Karpas-422 (cell line): ENCODE data around the gene OSBP2. TPM values are rescaled to one million over a fixed set of nuclear protein-coding genes. Genes with fewer than 3 reads are reported as not detected.

ENCODE experiments used
- DNase-seq: peaks from one replicate; pipeline ENCODE4 v3.0.0-alpha.2; 2015
- H2AFZ ChIP-seq: fragments of 200-600 bp; sonication (generic); 2 replicates; pipeline ENCODE4 v1.6.1; 2014; ENCODE audit warnings: antibody characterized with exemption, low read length, mixed read lengths
- H3K27ac ChIP-seq: fragments of 200-600 bp; sonication (generic); 2 replicates; pipeline ENCODE4 v1.5.1; 2014; ENCODE audit warnings: mild to moderate bottlenecking, low read length, moderate library complexity
- H3K27me3 ChIP-seq: fragments of 200-600 bp; sonication (generic); 2 replicates; pipeline ENCODE4 v1.6.1; 2014; ENCODE audit warnings: low read length, mixed read lengths
- H3K36me3 ChIP-seq: fragments of 200-600 bp; sonication (generic); 2 replicates; pipeline ENCODE4 v1.6.1; 2014; ENCODE audit warnings: low read length, mixed read lengths; ENCODE audit not compliant: insufficient read depth
- H3K4me1 ChIP-seq: fragments of 200-600 bp; sonication (generic); 2 replicates; pipeline ENCODE4 v1.6.1; 2014; ENCODE audit warnings: mild to moderate bottlenecking, low read length, mixed read lengths
- H3K4me2 ChIP-seq: fragments of 200-600 bp; sonication (generic); 2 replicates; pipeline ENCODE4 v1.6.1; 2014; ENCODE audit warnings: low read length, low read depth, mild to moderate bottlenecking; ENCODE audit not compliant: poor library complexity, severe bottlenecking
- H3K4me3 ChIP-seq: fragments of 200-600 bp; sonication (generic); 2 replicates; pipeline ENCODE4 v1.5.1; 2014; ENCODE audit warnings: mild to moderate bottlenecking, antibody characterized with exemption, low read length, mixed read lengths
- H3K79me2 ChIP-seq: fragments of 200-600 bp; sonication (generic); 2 replicates; pipeline ENCODE4 v1.6.1; 2014; ENCODE audit warnings: mild to moderate bottlenecking, low read length, mixed read lengths
- H3K9ac ChIP-seq: fragments of 200-600 bp; sonication (generic); 2 replicates; pipeline ENCODE4 v1.6.0; 2014; ENCODE audit warnings: low read length
- H3K9me2 ChIP-seq: fragments of 200-600 bp; sonication (generic), shearing (Covaris generic); replicated peaks from 2 replicates; pipeline ENCODE4 v1.6.0; 2014; ENCODE audit warnings: mild to moderate bottlenecking, low read length, moderate library complexity; ENCODE audit not compliant: insufficient read depth
- H3K9me3 ChIP-seq: fragments of 300-700, 200-600 bp; sonication (generic); 2 replicates; pipeline ENCODE4 v1.6.1; 2014; ENCODE audit warnings: low read length, mixed read lengths
- H4K20me1 ChIP-seq: fragments of 200-600 bp; sonication (generic); 2 replicates; pipeline ENCODE4 v1.6.1; 2014; ENCODE audit warnings: mild to moderate bottlenecking, antibody characterized with exemption, low read length, low read depth; ENCODE audit not compliant: insufficient read depth
- total RNA-seq: library from RNA; depleted of rRNA; stranded (reverse); fragments of >200 nt; shearing (Covaris generic); gene quantifications from 2 replicates; pipeline ENCODE4 v1.2.3, GENCODE V29; 2014; ENCODE audit warnings: low replicate concordance

OSBP2 gene
- total RNA-seq, 1 experiment from 2014 or later: 0.07 TPM

DNA sequence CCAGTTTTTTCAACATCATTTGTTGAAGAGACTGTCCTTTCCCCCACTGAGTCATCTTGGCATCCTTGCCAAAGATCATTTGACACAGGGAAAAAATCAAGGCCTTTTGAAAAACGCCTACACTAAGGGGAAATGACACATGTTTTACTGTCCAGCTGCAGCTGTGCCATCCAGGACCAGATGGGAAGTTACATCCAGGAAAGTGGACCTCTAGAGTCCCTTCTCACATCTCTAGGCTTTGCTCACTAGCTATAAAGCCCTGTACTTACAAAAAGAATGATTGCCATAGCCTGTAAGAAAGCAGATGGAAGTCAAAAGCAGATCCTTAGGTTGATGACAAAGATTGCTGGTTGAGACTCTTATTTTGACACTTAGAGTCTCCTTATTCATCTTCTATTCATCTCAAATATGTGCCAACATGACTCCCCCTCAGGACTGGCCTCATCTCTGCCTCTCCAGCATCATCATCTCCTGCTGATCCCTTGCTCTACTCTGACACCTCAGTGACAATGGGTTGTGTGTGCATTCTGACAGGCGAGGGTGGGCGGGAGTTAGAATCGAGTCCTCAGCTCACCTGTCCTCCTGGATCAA lies 22.8 kb downstream of the OSBP2 start:
- Histone ChIP-seq H3K9me3 (no peaks in the 10 kb centered on the region), H2AFZ (no peak overlapping the region), H3K4me1 (no peaks in the 10 kb centered on the region), H3K4me2 (no peak overlapping the region), H3K79me2 (no peaks in the 10 kb centered on the region), H3K36me3 (no peaks in the 10 kb centered on the region), H3K27ac (no peak overlapping the region), H4K20me1 (no peaks in the 10 kb centered on the region), H3K9me2 (no peaks in the 10 kb centered on the region), H3K4me3 (no peak overlapping the region), H3K27me3 (no peaks in the 10 kb centered on the region), H3K9ac (no peak overlapping the region)
- DNase-seq: no peak

DNA sequence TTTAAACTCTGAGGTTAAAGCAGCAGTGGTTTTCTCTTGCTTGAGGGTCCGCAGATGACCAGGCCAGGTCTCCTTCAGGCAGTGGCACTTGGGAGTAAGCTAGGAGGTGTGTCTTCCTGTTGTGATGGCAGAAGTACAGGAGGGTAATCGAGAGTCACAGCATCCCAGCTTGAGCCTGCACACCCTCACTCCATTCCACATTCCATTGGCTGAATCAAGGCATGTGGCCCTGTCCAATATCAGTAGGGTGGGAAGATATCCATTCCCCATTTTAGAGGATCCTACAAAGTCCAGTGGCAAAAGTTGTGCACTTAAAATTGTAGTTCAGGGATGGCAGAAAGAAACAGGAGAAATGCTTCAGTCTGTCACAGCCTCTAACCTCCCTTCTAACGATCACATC lies 23.3 kb downstream of the OSBP2 start:
- Histone ChIP-seq H3K4me1 (no peaks in the 10 kb centered on the region), H3K9ac (no peak overlapping the region), H3K79me2 (no peaks in the 10 kb centered on the region), H3K27me3 (no peaks in the 10 kb centered on the region), H3K4me2 (no peak overlapping the region), H4K20me1 (no peaks in the 10 kb centered on the region), H3K36me3 (no peaks in the 10 kb centered on the region), H3K9me3 (no peaks in the 10 kb centered on the region), H3K27ac (no peak overlapping the region), H2AFZ (no peak overlapping the region), H3K4me3 (no peak overlapping the region), H3K9me2 (no peaks in the 10 kb centered on the region)
- no peak for DNase-seq

DNA sequence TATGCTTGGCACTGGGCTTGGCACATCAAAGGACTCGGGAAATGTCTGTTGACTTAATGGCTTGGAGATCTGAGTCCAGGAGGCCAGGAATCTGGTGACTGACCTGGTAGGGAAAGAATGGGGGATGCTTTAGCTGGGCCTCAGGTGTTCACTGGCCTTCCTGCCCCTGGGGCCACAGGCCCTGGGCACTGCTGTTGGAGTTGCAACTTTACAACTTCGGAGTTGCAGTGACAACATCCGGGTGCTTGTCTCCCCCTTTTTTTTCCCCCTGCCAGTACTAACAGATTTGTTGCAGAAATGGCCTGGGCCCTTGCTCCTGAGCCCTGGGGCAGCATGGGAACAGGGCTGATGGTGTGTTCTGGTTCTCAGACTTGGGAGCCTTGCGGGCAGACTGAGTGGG lies 23.8 kb downstream of the OSBP2 start:
- no peak overlapping the region for H3K4me2 ChIP-seq
- H2AFZ ChIP-seq: no peak overlapping the region
- no peaks in the 10 kb centered on the region for H3K79me2 ChIP-seq
- no peak for DNase-seq
- no peaks in the 10 kb centered on the region for H3K9me3 ChIP-seq
- H3K27ac ChIP-seq: no peak overlapping the region
- H3K27me3 ChIP-seq: no peaks in the 10 kb centered on the region
- H3K4me1 ChIP-seq: no peaks in the 10 kb centered on the region
- no peaks in the 10 kb centered on the region for H4K20me1 ChIP-seq
- no peak overlapping the region for H3K4me3 ChIP-seq
- H3K36me3 ChIP-seq: no peaks in the 10 kb centered on the region
- H3K9ac ChIP-seq: no peak overlapping the region
- no peaks in the 10 kb centered on the region for H3K9me2 ChIP-seq

DNA sequence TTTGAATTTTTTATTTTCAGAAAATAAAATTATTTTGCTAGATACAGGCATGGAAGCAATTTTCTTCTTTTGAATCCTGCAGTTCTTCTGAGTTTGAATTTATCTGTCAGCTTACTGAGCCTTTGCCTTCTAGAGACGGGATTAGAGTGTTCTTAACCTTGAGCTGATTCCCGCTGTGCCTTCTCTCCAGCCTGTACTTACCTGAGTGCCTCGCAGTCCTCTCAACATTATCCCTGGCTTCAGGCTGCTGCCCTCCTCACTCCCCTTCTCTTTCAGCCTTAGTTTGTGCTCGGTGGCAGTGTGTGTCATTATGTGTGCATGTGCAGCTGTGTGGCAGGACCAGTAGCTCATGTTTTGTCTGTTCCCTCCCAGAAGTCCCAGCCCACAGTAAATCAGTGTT lies 24.3 kb downstream of the OSBP2 start:
- Histone ChIP-seq H3K9me2 (no peaks in the 10 kb centered on the region), H3K79me2 (no peaks in the 10 kb centered on the region), H3K27me3 (no peaks in the 10 kb centered on the region), H3K9ac (no peak overlapping the region), H3K4me2 (no peak overlapping the region), H3K4me1 (no peaks in the 10 kb centered on the region), H3K4me3 (no peak overlapping the region), H3K36me3 (no peaks in the 10 kb centered on the region), H4K20me1 (no peaks in the 10 kb centered on the region), H2AFZ (no peak overlapping the region), H3K27ac (no peak overlapping the region), H3K9me3 (no peaks in the 10 kb centered on the region)
- no peak for DNase-seq

- no peak overlapping the region for H3K4me2 ChIP-seq
- no peaks in the 10 kb centered on the region for H3K9me2 ChIP-seq
- H3K4me1 ChIP-seq: no peaks in the 10 kb centered on the region
- no peak overlapping the region for H3K27ac ChIP-seq
- no peaks in the 10 kb centered on the region for H3K36me3 ChIP-seq
- H3K27me3 ChIP-seq: no peaks in the 10 kb centered on the region
- H4K20me1 ChIP-seq: no peaks in the 10 kb centered on the region
- no peak overlapping the region for H3K9ac ChIP-seq
- no peaks in the 10 kb centered on the region for H3K9me3 ChIP-seq
- H3K79me2 ChIP-seq: no peaks in the 10 kb centered on the region
- no peak for DNase-seq
- no peak overlapping the region for H3K4me3 ChIP-seq
- H2AFZ ChIP-seq: no peak overlapping the region
Measured at GRCh38 chr22:30720263-30720837, 25.7 kb downstream of the OSBP2 start.

DNA sequence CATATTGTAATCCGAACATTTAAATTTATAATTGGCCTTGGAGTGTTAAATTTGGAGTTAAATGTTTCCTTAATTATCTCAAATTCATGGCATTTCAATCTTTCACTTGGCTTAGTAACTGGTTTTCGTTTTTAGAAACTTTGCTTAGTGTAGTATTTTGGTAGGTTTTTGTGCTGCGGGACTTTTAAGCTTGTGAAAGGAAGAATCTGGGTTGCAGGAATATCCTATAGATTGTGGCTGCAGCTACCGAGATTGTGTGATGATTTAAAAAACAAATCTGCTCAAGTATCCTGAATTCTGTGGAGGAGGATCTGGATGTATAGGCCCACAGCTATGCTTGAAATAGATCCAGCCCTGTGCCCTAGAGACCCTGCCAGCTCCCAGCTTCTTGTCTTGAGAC lies 27.1 kb downstream of the OSBP2 start:
- H4K20me1 ChIP-seq: no peaks in the 10 kb centered on the region
- no peaks in the 10 kb centered on the region for H3K36me3 ChIP-seq
- H3K9me3 ChIP-seq: no peaks in the 10 kb centered on the region
- no peak overlapping the region for H3K4me2 ChIP-seq
- DNase-seq: no peak
- H3K79me2 ChIP-seq: no peaks in the 10 kb centered on the region
- no peaks in the 10 kb centered on the region for H3K9me2 ChIP-seq
- no peak overlapping the region for H3K9ac ChIP-seq
- H3K4me1 ChIP-seq: no peaks in the 10 kb centered on the region
- H3K4me3 ChIP-seq: no peak overlapping the region
- H2AFZ ChIP-seq: no peak overlapping the region
- no peak overlapping the region for H3K27ac ChIP-seq
- H3K27me3 ChIP-seq: no peaks in the 10 kb centered on the region

DNA sequence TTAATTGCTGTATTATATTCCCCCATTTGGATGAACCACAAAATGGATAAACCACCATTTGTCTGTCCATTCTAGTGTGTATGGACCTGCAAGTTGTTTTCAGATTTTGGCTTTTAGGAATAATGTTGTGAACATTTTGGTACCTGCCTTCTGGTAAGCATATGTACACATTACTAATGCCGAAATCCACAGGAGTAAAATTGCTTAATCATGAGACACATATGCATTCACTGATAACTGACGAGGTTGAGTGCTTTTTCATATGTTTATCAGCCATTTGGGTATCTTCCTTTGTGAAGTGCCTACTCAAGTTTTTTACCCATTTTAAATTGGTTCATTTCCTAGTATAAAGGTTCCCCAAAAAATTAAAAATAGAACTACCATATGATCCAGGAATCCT lies 34.2 kb downstream of the OSBP2 start:
- H4K20me1 ChIP-seq: no peaks in the 10 kb centered on the region
- no peaks in the 10 kb centered on the region for H3K9me2 ChIP-seq
- H3K4me1 ChIP-seq: peaks cover 3% of the 10 kb centered on the region; the same call in 1 of the 2 replicates
- H3K4me2 ChIP-seq: no peak overlapping the region
- no peaks in the 10 kb centered on the region for H3K9me3 ChIP-seq
- DNase-seq: no peak
- no peaks in the 10 kb centered on the region for H3K36me3 ChIP-seq
- H3K27me3 ChIP-seq: no peaks in the 10 kb centered on the region
- no peaks in the 10 kb centered on the region for H3K79me2 ChIP-seq
- H3K27ac ChIP-seq: no peak overlapping the region
- H2AFZ ChIP-seq: no peak overlapping the region
- H3K4me3 ChIP-seq: no peak overlapping the region
- H3K9ac ChIP-seq: no peak overlapping the region

- Histone ChIP-seq H3K27ac (no peak overlapping the region), H3K4me3 (no peak overlapping the region), H3K9me3 (no peaks in the 10 kb centered on the region), H3K4me1 (peaks cover 3% of the 10 kb centered on the region; the same call in 1 of the 2 replicates), H3K4me2 (no peak overlapping the region), H3K27me3 (no peaks in the 10 kb centered on the region), H3K36me3 (no peaks in the 10 kb centered on the region), H2AFZ (no peak overlapping the region), H3K9me2 (no peaks in the 10 kb centered on the region), H4K20me1 (no peaks in the 10 kb centered on the region), H3K9ac (no peak overlapping the region), H3K79me2 (no peaks in the 10 kb centered on the region)
- no peak for DNase-seq
Measured at GRCh38 chr22:30731658-30732057, 37.0 kb downstream of the OSBP2 start.
